Mesendoderm (in vitro differentiated cells): ENCODE measurements around the gene ADAMTS16.
"Not testable (repeated sequence)": the region's sequence is repeated elsewhere in the genome, so short reads cannot be mapped to it uniquely, and the experiment has no call there.

Experiments used
- DNase-seq: peaks from one replicate; pipeline ENCODE4 v3.0.0; 2013
- H2AK5ac ChIP-seq: 2 replicates; pipeline ENCODE4 v1.6.1; 2013; ENCODE audit warnings: low read length, inconsistent platforms
- H2BK120ac ChIP-seq: 2 replicates; pipeline ENCODE4 v1.6.1; 2013; ENCODE audit warnings: low read depth, mild to moderate bottlenecking, low read length, moderate library complexity, mixed read lengths
- H2BK15ac ChIP-seq: replicated peaks from 2 replicates; pipeline ENCODE4 v1.6.1; 2013; ENCODE audit warnings: low read depth, mild to moderate bottlenecking, moderate library complexity
- H2BK5ac ChIP-seq: 2 replicates; pipeline ENCODE4 v1.6.1; 2013; ENCODE audit warnings: low read length, inconsistent platforms
- H3K18ac ChIP-seq: 2 replicates; pipeline ENCODE4 v1.6.1; 2013; ENCODE audit warnings: mild to moderate bottlenecking, low read length, mixed read lengths
- H3K23ac ChIP-seq: one replicate; pipeline ENCODE4 v1.6.1; 2013; ENCODE audit warnings: low read length
- H3K27ac ChIP-seq: 2 replicates; pipeline ENCODE4 v1.5.1; 2013; ENCODE audit warnings: low read depth, mild to moderate bottlenecking, inconsistent platforms, low read length, moderate library complexity
- H3K27me3 ChIP-seq: 2 replicates; pipeline ENCODE4 v1.6.1; 2013; ENCODE audit warnings: low read length, control low read depth, mild to moderate bottlenecking, inconsistent platforms; ENCODE audit not compliant: insufficient read depth, poor library complexity
- H3K36me3 ChIP-seq: 2 replicates; pipeline ENCODE4 v1.6.1; 2013; ENCODE audit warnings: low read length, inconsistent platforms; ENCODE audit not compliant: control insufficient read depth, insufficient read depth
- H3K4ac ChIP-seq: one replicate; pipeline ENCODE4 v1.6.1; 2013; ENCODE audit warnings: low read depth, mild to moderate bottlenecking, low read length, moderate library complexity
- H3K4me1 ChIP-seq: 2 replicates; pipeline ENCODE4 v1.6.1; 2013; ENCODE audit warnings: low read depth, low read length, inconsistent platforms; ENCODE audit not compliant: control insufficient read depth
- H3K4me2 ChIP-seq: 2 replicates; pipeline ENCODE4 v1.6.1; 2013; ENCODE audit warnings: low read length
- H3K4me3 ChIP-seq: 2 replicates; pipeline ENCODE4 v1.5.1; 2013; ENCODE audit warnings: mild to moderate bottlenecking, low read length
- H3K56ac ChIP-seq: one replicate; pipeline ENCODE4 v1.6.1; 2013; ENCODE audit warnings: low read length
- H3K79me1 ChIP-seq: 2 replicates; pipeline ENCODE4 v1.6.1; 2013; ENCODE audit warnings: low read length, inconsistent platforms
- H3K79me2 ChIP-seq: 2 replicates; pipeline ENCODE4 v1.6.1; 2013; ENCODE audit warnings: mild to moderate bottlenecking, low read length; ENCODE audit not compliant: control insufficient read depth, insufficient read depth
- H3K9ac ChIP-seq: 2 replicates; pipeline ENCODE4 v1.6.1; 2013; ENCODE audit warnings: low read length, inconsistent platforms
- H4K5ac ChIP-seq: one replicate; pipeline ENCODE4 v1.6.1; 2013; ENCODE audit warnings: low read length
- H4K8ac ChIP-seq: one replicate; pipeline ENCODE4 v1.6.1; 2013; ENCODE audit warnings: low read depth, mild to moderate bottlenecking, control low read depth, low read length, moderate library complexity
- WGBS: extraction: QIAGEN DNeasy Blood & Tissue Kit; methylation state at CpG from one replicate; pipeline ENCODE4 v1.1.7; 2013; ENCODE audit warnings: low lambda C conversion rate, missing lambda C conversion rate; ENCODE audit not compliant: insufficient coverage; ENCODE audit errors: extremely low coverage; 5-methylcytosine and 5-hydroxymethylcytosine counted together

ADAMTS16 gene

DNA sequence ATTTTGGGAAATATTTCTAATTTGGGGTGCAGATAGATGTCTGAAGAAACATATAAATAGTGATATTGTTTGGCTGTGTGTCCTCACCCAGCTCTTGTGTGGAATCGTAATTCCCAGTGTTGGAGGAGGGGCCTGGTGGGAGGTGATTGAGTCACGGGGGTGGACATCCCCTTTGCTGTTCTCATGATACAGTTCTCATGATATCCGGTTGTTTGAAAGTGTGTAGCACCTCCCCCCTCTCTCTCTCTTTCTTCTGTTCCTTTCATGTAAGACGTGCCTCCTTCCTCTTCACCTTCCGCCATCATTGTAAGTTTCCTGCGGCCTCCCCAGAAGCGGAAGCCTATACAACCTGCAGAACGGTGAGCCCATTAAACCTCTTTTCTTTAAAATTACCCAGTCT, 11.4 kb upstream of the ADAMTS16 start:
- no CpG with 5 or more reads among the region's 8 CpGs for WGBS

DNA sequence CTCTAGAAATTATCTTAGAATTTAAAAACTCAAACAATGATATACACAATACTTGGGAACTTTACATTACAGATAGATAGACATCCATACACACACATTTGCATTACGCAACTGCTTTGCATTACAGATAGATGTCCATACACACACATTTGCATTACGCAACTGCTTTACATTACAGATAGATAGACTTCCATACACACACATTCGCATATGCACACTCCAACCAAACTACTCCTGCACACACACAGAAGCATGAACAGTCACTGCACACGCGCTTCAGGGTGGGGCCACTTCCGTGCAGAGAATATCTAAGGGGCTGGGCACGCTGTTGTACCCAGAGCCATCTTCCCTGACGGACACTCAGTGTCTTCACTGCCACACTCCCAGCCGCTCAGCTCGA, 7.9 kb upstream of the ADAMTS16 start:
- Histone ChIP-seq H2BK15ac (no peak overlapping the region), H3K23ac (no peak overlapping the region), H4K8ac (no peak overlapping the region), H2BK120ac (no peak overlapping the region), H3K27me3 (no peaks in the 10 kb centered on the region), H2AK5ac (no peak overlapping the region), H3K56ac (no peak overlapping the region), H3K36me3 (no peaks in the 10 kb centered on the region), H3K4me1 (no peaks in the 10 kb centered on the region), H3K9ac (no peak overlapping the region), H3K4me2 (no peak overlapping the region), H3K79me1 (no peaks in the 10 kb centered on the region), H3K18ac (no peak overlapping the region), H3K4me3 (no peak overlapping the region), H3K27ac (no peak overlapping the region), H3K4ac (no peak overlapping the region), H4K5ac (no peak overlapping the region), H2BK5ac (no peak overlapping the region), H3K79me2 (no peaks in the 10 kb centered on the region)
- no peak for DNase-seq
- WGBS, result no CpG with 5 or more reads among the region's 10 CpGs

More for the DNA sequence above, 11.4 kb upstream of the ADAMTS16 start:
- no peaks in the 10 kb centered on the region for H3K27me3 ChIP-seq
- H3K36me3 ChIP-seq, result no peaks in the 10 kb centered on the region
- no peak overlapping the region for H3K56ac ChIP-seq
- H3K23ac ChIP-seq, result no peak overlapping the region
- H3K79me2 ChIP-seq, result no peaks in the 10 kb centered on the region
- no peak overlapping the region for H2AK5ac ChIP-seq
- no peak overlapping the region for H4K8ac ChIP-seq
- no peak overlapping the region for H3K4me3 ChIP-seq
- no peak overlapping the region for H2BK5ac ChIP-seq
- H2BK120ac ChIP-seq, result no peak overlapping the region
- no peak overlapping the region for H3K18ac ChIP-seq
- H3K4ac ChIP-seq, result no peak overlapping the region
- H3K27ac ChIP-seq, result no peak overlapping the region
- H3K4me1 ChIP-seq, result no peaks in the 10 kb centered on the region
- H2BK15ac ChIP-seq, result no peak overlapping the region
- no peaks in the 10 kb centered on the region for H3K79me1 ChIP-seq
- H3K4me2 ChIP-seq, result no peak overlapping the region
- no peak for DNase-seq
- H4K5ac ChIP-seq, result no peak overlapping the region
- no peak overlapping the region for H3K9ac ChIP-seq

DNA sequence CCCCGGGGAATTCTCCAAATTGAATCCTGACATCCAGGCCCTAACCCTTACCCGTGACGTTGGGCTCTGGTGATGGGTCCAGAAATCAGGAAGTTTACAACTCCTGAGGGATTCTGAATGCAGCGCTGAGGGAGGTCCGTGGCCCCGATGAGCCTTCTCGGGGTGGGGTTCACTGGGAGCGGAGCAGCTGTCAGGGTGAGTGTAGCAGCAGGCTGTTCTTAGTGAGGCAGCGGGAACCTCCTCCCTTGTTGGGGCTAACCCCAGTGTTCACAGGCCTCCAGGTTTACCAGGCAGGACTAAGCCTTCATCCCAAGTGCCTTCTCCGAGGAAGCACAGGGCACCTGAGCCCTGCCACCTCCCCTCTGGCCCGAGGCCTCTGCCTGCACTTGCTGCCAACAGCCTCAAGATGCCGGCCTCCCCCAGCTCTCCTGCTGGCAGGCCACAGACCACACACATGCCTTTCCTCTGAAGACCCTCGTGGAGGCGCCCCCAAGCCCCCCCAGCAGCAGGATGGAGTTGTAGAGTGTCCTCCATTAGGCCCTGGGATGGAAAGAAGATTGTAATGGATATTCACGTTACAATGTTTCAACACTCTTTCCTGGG, 7.3 kb upstream of the ADAMTS16 start:
- Histone ChIP-seq H4K5ac (no peak overlapping the region), H3K4me2 (no peak overlapping the region), H3K4me3 (no peak overlapping the region), H3K36me3 (no peaks in the 10 kb centered on the region), H3K27me3 (no peaks in the 10 kb centered on the region), H2BK5ac (no peak overlapping the region), H3K18ac (no peak overlapping the region), H3K79me1 (no peaks in the 10 kb centered on the region), H3K9ac (no peak overlapping the region), H2BK120ac (no peak overlapping the region), H3K79me2 (no peaks in the 10 kb centered on the region), H4K8ac (no peak overlapping the region), H3K23ac (no peak overlapping the region), H2AK5ac (no peak overlapping the region), H3K56ac (no peak overlapping the region), H2BK15ac (no peak overlapping the region), H3K27ac (no peak overlapping the region), H3K4ac (no peak overlapping the region), H3K4me1 (no peaks in the 10 kb centered on the region)
- DNase-seq, result no peak
- no CpG with 5 or more reads among the region's 15 CpGs for WGBS

DNA sequence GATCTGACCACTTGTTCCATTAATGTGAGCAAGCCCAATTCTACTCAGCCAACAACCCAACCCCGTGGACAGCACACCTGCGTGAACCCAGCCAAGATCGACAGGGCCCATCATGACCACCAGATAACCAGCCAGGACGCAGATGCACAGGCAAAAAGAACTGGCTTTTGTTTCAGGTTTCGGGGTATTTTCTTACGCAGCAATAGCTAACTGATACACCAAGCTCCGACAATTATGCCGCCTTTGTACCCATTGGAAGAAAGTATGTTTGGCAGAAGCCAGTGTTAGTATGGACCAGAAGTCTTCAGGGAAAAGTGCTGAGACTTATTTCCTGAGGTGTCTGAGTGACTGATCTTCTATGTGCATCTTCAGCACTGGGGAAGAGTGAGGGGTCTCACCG, 6.0 kb upstream of the ADAMTS16 start:
- Histone ChIP-seq H2BK120ac (no peak overlapping the region), H2AK5ac (no peak overlapping the region), H3K27ac (no peak overlapping the region), H2BK5ac (no peak overlapping the region), H4K8ac (no peak overlapping the region), H3K4me2 (no peak overlapping the region), H3K23ac (no peak overlapping the region), H3K36me3 (no peaks in the 10 kb centered on the region), H3K4ac (no peak overlapping the region), H3K4me3 (no peak overlapping the region), H3K79me2 (no peaks in the 10 kb centered on the region), H4K5ac (no peak overlapping the region), H3K79me1 (no peaks in the 10 kb centered on the region), H3K56ac (no peak overlapping the region), H2BK15ac (no peak overlapping the region), H3K4me1 (no peaks in the 10 kb centered on the region), H3K18ac (no peak overlapping the region), H3K27me3 (no peaks in the 10 kb centered on the region), H3K9ac (no peak overlapping the region)
- no CpG with 5 or more reads among the region's 9 CpGs for WGBS
- no peak for DNase-seq

DNA sequence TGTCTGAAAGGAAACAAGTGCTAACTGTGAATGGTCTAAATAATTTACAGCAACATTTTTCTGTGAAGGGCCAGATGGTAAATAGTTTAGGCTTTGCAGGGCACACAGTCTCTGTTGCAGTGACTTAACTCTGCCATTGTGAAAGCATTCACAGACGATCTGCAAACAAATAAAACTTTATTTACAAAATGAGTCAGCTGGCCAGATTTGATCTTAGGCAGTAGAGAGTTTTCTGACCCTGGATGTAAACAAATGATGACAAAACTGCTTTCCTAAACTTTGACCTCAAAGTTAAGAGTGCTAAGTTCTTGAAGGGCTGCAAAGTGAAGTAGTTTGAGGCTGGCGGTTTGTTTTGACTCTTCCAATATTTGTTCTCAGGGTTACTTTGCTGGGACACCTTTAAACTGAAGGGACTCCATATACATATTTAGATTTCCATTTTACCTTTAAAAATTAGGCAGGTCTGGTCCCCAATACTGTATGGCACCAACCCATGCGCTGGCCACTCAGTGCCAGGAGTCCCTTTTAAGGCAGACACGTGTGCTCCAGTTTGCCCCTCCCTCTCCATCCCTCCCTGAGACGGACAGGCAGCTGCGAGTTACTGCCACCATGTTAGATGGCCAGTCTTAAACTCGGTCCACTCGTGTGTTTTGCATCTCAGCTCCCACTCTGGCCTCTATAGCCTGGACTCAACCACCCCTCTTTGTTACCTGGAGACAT, 4.0 kb upstream of the ADAMTS16 start:
- WGBS, result no CpG with 5 or more reads among the region's 8 CpGs
- H3K4me3 ChIP-seq, result no peak overlapping the region
- no peak overlapping the region for H3K27ac ChIP-seq
- H2BK5ac ChIP-seq, result no peak overlapping the region
- peaks cover 6% of the 10 kb centered on the region for H3K27me3 ChIP-seq
- H3K4me2 ChIP-seq, result no peak overlapping the region
- no peak overlapping the region for H2AK5ac ChIP-seq
- no peak overlapping the region for H3K56ac ChIP-seq
- no peak overlapping the region for H3K9ac ChIP-seq
- H4K8ac ChIP-seq, result no peak overlapping the region
- no peak overlapping the region for H2BK15ac ChIP-seq
- H2BK120ac ChIP-seq, result no peak overlapping the region
- H3K4me1 ChIP-seq, result no peaks in the 10 kb centered on the region
- H3K23ac ChIP-seq, result no peak overlapping the region
- no peak overlapping the region for H3K4ac ChIP-seq
- no peaks in the 10 kb centered on the region for H3K36me3 ChIP-seq
- no peak overlapping the region for H4K5ac ChIP-seq
- no peaks in the 10 kb centered on the region for H3K79me2 ChIP-seq
- H3K79me1 ChIP-seq, result no peaks in the 10 kb centered on the region
- no peak for DNase-seq
- H3K18ac ChIP-seq, result no peak overlapping the region

DNA sequence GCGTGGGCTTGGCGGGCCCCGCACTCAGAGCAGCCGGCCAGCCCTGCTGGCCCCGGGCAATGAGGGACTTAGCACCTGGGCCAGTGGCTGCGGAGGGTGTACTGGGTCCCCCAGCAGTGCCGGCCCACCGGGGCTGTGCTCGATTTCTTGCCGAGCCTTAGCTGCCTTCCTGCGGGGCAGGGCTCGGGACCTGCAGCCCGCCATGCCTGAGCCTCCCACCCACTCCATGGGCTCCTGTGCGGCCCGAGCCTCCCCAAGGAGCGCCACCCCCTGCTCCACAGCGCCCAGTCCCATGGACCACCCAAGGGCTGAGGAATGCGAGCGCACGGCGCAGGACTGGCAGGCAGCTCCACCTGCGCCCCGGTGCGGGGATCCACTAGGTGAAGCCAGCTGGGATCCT, 2.3 kb upstream of the ADAMTS16 start:
- not testable (repeated sequence) for H2BK5ac ChIP-seq, H2BK15ac ChIP-seq, H3K79me1 ChIP-seq, H3K4me1 ChIP-seq, H4K5ac ChIP-seq, H3K4me3 ChIP-seq, H3K56ac ChIP-seq, H2BK120ac ChIP-seq, H3K18ac ChIP-seq, H2AK5ac ChIP-seq, H3K9ac ChIP-seq, H3K27ac ChIP-seq, H3K23ac ChIP-seq, H4K8ac ChIP-seq, H3K36me3 ChIP-seq, H3K4ac ChIP-seq, H3K4me2 ChIP-seq, H3K79me2 ChIP-seq, H3K27me3 ChIP-seq, DNase-seq
- no CpG with 5 or more reads among the region's 24 CpGs for WGBS
